Measurements from ENCODE around the gene MAPK1IP1L.
"Not testable (repeated sequence)": the region's sequence is repeated elsewhere in the genome, so short reads cannot be mapped to it uniquely, and the experiment has no call there.

The MAPK1IP1L gene

GRCh38 chr14:55054098-55054497 is 2.7 kb downstream of the MAPK1IP1L start:
- no peak for DNase-seq (ENCODE audit: low read depth)

- no peak for DNase-seq (ENCODE audit: low read depth)
Measured at GRCh38 chr14:55057919-55058318, 6.5 kb downstream of the MAPK1IP1L start.

GRCh38 chr14:55059333-55059732 is 7.9 kb downstream of the MAPK1IP1L start:
- no peak for DNase-seq (ENCODE audit: low read depth)

GRCh38 chr14:55062517-55063351 is 11.3 kb downstream of the MAPK1IP1L start:
- DNase-seq (ENCODE audit: low read depth) = no peak

DNA sequence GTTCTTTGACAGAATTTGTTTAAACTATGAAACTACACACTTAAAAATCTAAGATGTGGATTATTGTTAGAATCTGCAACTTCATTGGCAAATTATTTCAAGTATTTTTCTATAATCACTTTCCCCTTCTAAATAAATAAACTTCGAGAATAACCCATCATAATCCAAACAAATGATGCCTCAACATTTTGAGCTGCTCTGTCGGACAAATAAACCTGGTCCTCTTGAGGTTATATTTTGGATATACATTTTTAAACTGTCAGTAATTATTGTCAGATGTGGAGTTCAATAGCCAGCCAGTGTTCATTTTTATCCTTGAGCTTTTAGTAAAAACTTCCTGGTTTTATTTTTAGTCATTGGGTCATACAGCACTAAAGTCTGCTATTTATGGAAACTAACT is 13.4 kb downstream of the MAPK1IP1L start:
- not testable (repeated sequence) for DNase-seq (ENCODE audit: low read depth)

DNA sequence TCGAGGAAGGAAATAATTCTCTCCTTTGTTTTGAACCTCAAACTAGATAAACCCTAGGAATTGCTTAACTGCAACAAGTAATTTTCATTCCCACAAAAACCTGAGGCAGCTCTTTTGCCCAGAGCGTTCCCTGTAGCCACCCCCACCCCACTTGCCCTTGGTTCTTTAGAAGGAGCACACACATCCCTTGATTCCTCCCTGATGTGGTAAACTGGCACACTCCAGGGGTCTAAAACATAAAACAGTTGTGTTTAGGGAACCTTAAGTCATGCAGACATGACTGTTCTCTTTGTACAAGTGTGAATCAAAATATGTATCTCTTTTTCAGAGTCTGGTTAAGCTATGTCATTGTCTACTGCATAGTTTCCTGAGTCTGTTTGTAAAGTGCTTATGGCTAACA is 14.0 kb downstream of the MAPK1IP1L start:
- no peak for DNase-seq (ENCODE audit: low read depth)

DNA sequence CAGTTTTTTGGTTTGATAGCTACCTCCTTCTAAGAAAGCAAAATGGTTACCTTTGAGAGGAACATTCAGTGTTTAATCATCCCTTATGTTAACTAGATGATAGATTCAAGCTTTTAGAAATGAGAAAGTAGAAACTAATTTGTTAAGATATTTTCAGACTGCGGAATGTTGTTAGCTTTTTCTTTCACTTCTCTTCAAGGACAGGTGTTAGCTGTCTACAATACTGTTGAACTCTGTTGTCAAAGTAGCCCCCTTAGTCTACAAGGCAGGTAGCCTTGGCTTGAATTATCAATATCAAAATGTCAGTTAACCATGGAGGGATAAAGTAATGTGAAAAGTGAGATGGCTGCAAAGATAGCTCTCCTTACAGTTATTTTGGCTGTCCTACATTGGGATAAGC is 14.8 kb downstream of the MAPK1IP1L start:
- no peak for DNase-seq (ENCODE audit: low read depth)

GRCh38 chr14:55070981-55071411 is 19.5 kb downstream of the MAPK1IP1L start:
- no peak for DNase-seq (ENCODE audit: low read depth)

GRCh38 chr14:55071870-55072640 is 20.6 kb downstream of the MAPK1IP1L start:
- DNase-seq (ENCODE audit: low read depth) = no peak

- DNase-seq (ENCODE audit: low read depth) = no peak
Measured at GRCh38 chr14:55073856-55074255, 22.4 kb downstream of the MAPK1IP1L start.

- no peak for DNase-seq (ENCODE audit: low read depth)
Measured at GRCh38 chr14:55074662-55075061, 23.2 kb downstream of the MAPK1IP1L start.

DNA sequence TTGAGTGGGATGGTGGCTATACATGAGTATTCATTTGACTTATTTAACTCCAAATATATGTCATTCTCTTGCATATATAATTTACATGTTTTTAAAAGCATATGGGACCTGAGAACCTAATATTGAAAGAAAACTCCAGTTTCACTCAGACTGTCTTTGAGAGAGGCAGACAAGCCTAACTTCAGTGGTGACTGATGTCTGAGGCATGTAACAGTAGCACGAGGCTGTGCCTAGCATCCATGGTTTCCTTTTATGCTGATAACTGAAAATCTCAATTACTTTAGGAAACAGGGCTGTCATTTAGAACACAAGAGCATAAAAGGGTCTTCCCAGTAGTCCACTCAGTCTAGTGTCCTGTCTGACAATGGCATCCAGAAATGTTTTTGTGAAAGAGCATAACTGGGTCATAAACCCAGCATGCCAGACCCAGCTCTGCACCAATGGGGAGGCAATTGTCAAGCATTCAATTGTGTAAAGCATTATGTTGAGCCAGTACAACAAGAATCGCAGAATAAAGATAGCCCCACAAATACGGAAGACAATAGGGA is 24.3 kb downstream of the MAPK1IP1L start:
- no peak for DNase-seq (ENCODE audit: low read depth)

- no peak for DNase-seq (ENCODE audit: low read depth)
Measured at GRCh38 chr14:55077170-55078151, 26.0 kb downstream of the MAPK1IP1L start.

DNA sequence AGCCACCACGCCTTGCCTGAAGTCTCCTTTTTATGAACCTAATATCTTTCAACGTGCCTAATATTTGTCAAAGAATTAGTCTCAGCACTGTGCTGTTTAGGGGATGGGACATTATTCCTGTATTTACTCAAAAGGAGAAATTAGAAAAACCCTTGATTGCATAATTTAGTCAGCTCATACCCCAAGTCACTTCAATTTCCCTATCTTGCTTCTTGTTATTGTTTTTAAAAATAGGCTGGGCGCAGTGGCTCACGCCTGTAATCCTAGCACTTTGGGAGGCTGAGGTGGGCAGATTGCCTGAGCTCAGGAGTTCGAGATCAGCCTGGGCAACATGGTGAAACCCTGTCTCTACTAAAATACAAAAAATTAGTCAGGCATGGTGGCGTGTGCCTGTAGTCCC is 28.5 kb downstream of the MAPK1IP1L start:
- DNase-seq (ENCODE audit: low read depth) = not testable (repeated sequence)

DNA sequence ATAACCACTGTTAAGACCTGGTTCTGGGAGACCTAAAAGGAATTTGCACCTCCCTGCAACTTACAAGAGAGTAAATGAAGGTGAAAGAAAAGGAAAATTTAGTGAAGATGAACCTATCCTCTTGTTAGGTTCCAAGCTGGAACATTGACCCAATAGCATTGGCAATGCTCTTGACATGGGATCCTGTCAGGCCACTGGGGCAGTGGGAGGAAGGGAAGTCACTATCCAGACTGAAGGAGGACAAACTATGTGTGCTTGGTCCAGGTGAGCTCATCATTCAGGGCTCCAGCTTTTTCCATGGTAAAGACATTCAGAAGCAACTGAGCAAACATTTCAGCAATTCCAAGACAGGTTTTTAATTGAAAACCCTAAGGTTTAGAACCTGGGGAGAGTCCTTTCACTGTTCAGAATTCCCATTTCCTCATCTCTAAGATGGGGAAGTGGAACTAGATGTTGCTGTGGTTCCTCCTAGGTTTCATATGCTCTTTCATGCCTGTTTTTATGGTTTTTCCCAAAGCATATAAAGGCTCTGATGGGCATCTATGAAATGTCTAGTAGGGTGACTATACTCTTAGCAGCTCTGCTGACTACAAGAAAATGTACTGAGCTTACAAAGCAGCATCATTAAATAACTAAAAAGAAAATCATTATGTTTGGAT is 33.1 kb downstream of the MAPK1IP1L start:
- no peak for DNase-seq (ENCODE audit: low read depth)

DNA sequence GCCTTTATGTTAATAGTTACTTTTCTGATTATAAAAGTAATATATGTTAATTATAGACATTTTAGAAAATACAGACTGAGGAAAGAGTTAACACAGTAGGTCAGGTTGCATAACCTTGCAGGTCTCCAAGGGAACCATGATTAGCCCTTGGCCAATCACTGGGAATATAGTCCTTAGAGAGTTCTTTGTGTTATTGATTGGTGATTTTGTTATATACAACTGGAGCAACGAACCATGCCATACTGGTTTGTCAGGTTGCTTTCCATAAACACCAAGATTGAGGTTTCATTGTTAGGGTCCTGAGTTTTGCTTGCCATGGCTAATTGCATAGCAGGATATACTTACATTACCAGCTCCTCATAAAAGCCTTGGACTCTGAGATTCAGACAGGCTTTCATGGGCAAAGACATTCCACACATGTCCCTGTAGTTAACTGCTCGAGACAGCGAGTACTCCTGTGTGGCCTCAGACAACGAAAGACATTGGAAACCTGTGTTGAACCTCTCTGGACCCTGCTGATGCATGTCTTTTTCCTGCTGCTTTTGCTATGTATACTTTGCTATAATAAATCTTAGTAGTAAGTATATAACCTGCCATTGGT is 33.7 kb downstream of the MAPK1IP1L start:
- no peak for DNase-seq (ENCODE audit: low read depth)

DNA sequence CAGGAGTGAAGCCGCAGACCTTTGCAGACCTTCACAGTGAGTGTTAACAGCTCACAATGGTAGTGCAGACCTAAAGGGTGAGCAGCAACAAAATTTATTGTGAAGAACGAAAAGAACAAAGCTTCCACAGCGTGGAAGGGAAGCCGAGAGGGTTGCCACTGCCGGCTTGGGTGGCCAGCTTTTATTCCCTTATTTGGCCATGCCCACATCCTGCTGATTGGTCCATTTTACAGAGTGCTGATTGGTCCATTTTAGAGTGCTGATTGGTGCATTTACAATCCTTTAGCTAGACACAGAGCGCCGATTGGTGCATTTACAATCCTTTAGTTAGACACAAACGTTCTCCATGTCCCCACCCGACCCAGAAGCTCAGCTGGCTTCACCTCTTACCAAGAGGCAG is 35.5 kb downstream of the MAPK1IP1L start:
- no peak for DNase-seq (ENCODE audit: low read depth)

DNA sequence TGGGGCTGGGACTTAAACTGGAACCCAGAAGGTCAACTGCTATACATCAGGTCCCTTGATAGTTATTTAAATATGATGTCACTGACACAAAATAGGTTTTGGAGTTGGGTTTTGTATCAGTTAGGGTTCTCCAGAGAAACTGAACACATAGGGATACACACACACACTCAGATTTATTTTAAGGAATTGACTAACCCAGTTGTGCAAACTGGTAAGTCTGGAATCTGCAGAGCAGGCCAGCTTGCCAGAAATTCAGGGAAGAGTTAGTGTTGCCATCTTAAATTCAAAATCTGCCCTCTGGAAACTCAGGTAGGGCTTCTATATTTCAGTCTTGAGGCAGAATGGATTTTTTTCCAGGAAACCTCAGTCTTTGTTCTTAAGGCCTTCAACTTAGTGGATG is 36.9 kb downstream of the MAPK1IP1L start:
- no peak for DNase-seq (ENCODE audit: low read depth)

GRCh38 chr14:55092341-55092740 is 40.9 kb downstream of the MAPK1IP1L start:
- DNase-seq (ENCODE audit: low read depth) = no peak

DNA sequence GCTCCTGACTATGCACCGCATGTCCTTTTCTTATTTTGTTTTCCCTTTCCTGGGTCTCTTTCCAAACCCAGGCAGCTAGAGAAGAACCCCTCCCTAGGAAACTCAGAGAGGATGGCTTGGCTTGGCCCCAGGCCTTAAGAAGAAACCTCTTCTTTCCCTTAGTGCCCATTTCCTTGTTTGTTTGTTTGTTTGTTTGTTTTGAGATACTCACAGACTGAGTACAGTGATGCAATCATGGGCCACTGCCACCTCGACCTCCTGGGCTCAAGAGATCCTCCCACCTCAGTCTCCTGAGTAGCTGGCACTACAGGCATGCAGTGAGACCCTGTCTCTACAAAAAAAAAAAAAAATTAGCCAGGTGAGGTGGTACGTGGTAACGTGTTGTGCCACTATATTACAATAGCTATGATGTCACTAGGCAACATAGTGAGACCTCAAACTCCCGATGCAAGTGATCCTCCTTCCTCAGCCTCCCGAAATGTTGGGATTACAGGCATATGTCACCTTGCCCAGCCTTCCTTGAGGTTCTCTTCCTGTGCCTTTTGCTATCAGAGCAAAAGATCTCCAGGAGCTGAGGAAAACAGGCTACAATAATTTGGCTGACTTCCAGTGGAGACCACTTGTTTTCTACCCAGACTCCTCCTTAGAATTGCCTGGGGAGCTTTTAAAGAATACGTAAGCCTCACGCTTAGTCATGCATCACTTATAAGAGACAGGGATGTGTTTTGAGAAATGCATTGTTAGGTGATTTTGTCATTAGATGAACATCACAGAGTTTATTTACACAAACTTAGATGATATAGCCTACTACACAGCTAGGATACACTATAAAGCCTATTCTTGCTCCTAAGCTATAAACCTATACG is 43.1 kb downstream of the MAPK1IP1L start:
- no peak for DNase-seq (ENCODE audit: low read depth)

Measured in activated T-helper 1 cell treated with Interleukin-2 at 50 U/mL for 16 hours (primary cell).